Fibroblast of skin of left quadriceps (primary cell): ENCODE measurements around the gene C2orf76.
"Not testable (repeated sequence)": the region's sequence is repeated elsewhere in the genome, so short reads cannot be mapped to it uniquely, and the experiment has no call there.

Experiments used
- DNase-seq, 2 experiments: peaks; one replicate each; pipeline ENCODE4 v3.0.0-alpha.2; 2013; ENCODE audit warnings: low read depth in 2 of 2

C2orf76 gene

GRCh38 chr2:119377294-119377992 is 10.8 kb upstream of the C2orf76 start:
- no peak for DNase-seq

- no peak for DNase-seq
Observed at GRCh38 chr2:119376810-119377209, 10.2 kb upstream of the C2orf76 start.

GRCh38 chr2:119376406-119376805 is 9.8 kb upstream of the C2orf76 start:
- not testable (repeated sequence) for DNase-seq

GRCh38 chr2:119373907-119374745 is 7.5 kb upstream of the C2orf76 start:
- DNase-seq: not testable (repeated sequence)

- no peak for DNase-seq
Observed at GRCh38 chr2:119372778-119373568, 6.3 kb upstream of the C2orf76 start.

GRCh38 chr2:119371111-119371510 is 4.5 kb upstream of the C2orf76 start:
- DNase-seq: no peak

- DNase-seq: no peak
Observed at GRCh38 chr2:119369845-119370244, 3.2 kb upstream of the C2orf76 start.

- DNase-seq: no peak
Observed at GRCh38 chr2:119367472-119368099, 952 bp upstream of the C2orf76 start.

GRCh38 chr2:119366161-119366648 is 429 bp downstream of the C2orf76 start:
- peak in 1 of 2 experiments; percentile 4 for DNase-seq

GRCh38 chr2:119365436-119365835 is 1.2 kb downstream of the C2orf76 start:
- no peak for DNase-seq

- no peak for DNase-seq
Observed at GRCh38 chr2:119364798-119365197, 1.8 kb downstream of the C2orf76 start.

- no peak for DNase-seq
Observed at GRCh38 chr2:119360423-119360966, 6.1 kb downstream of the C2orf76 start.

GRCh38 chr2:119359774-119360173 is 6.9 kb downstream of the C2orf76 start:
- DNase-seq: no peak

GRCh38 chr2:119354860-119355259 is 11.8 kb downstream of the C2orf76 start:
- DNase-seq: no peak

- DNase-seq: no peak
Observed at GRCh38 chr2:119352357-119352756, 14.3 kb downstream of the C2orf76 start.

- no peak for DNase-seq
Observed at GRCh38 chr2:119350311-119350998, 16.2 kb downstream of the C2orf76 start.

- no peak for DNase-seq
Observed at GRCh38 chr2:119349289-119349688, 17.3 kb downstream of the C2orf76 start.

GRCh38 chr2:119341684-119342083 is 24.9 kb downstream of the C2orf76 start:
- no peak for DNase-seq

GRCh38 chr2:119339562-119339923 is 27.1 kb downstream of the C2orf76 start:
- no peak for DNase-seq

- no peak for DNase-seq
Observed at GRCh38 chr2:119338826-119339561, 27.6 kb downstream of the C2orf76 start.
